COLO668 (cell line): ENCODE measurements around the gene SPCS1.
"Not testable (repeated sequence)": the region's sequence is repeated elsewhere in the genome, so short reads cannot be mapped to it uniquely, and the experiment has no call there.

ENCODE experiments used
- DNase-seq: peaks from one replicate; lab custom pipeline; 2025; ENCODE audit not compliant: unreplicated experiment; lab: John Stamatoyannopoulos, UW

Gene SPCS1

GRCh38 chr3:52705688-52706686 lies at the start of gene SPCS1, which contains the start of gene GLT8D1:
Gene SPCS1 (plus strand): TSS chr3:52706106. CDS start chr3:52706247, 141 bp downstream.
Gene GLT8D1 (minus strand): TSS chr3:52705791. CDS start chr3:52700460, 5,331 bp downstream.
- DNase-seq = peak; percentile 88

- DNase-seq = no peak
These were observed 45.9 kb upstream of the SPCS1 start for GRCh38 chr3:52660046-52660445.

GRCh38 chr3:52663098-52663497 lies 42.8 kb upstream of the SPCS1 start:
- no peak for DNase-seq

- no peak for DNase-seq
These were observed 35.0 kb upstream of the SPCS1 start for GRCh38 chr3:52670621-52671521.

GRCh38 chr3:52671676-52672075 lies 34.2 kb upstream of the SPCS1 start:
- no peak for DNase-seq

GRCh38 chr3:52676201-52676600 lies 29.7 kb upstream of the SPCS1 start:
- DNase-seq = not testable (repeated sequence)

- DNase-seq = no peak
These were observed 27.4 kb upstream of the SPCS1 start for GRCh38 chr3:52678265-52679198.

- DNase-seq = no peak
These were observed 26.7 kb upstream of the SPCS1 start for GRCh38 chr3:52679199-52679538.

GRCh38 chr3:52679811-52680210 lies 26.1 kb upstream of the SPCS1 start:
- DNase-seq = no peak

GRCh38 chr3:52681596-52681995 lies 24.3 kb upstream of the SPCS1 start:
- DNase-seq = no peak

GRCh38 chr3:52682016-52682415 lies 23.9 kb upstream of the SPCS1 start:
- DNase-seq = no peak

- DNase-seq = no peak
These were observed 22.3 kb upstream of the SPCS1 start for GRCh38 chr3:52683611-52684010.

- DNase-seq = no peak
These were observed 21.7 kb upstream of the SPCS1 start for GRCh38 chr3:52684184-52684583.

- DNase-seq = peak; percentile 92
These were observed 20.6 kb upstream of the SPCS1 start for GRCh38 chr3:52685285-52685708.

GRCh38 chr3:52685709-52686691 lies 19.9 kb upstream of the SPCS1 start, which contains the start of the genes GNL3 and PBRM1:
Gene GNL3 (plus strand): TSS chr3:52686032. CDS start chr3:52686093, 61 bp downstream.
Gene PBRM1 (minus strand): TSS chr3:52685913.
- peak; percentile 94 for DNase-seq

- DNase-seq = no peak
These were observed 17.6 kb upstream of the SPCS1 start for GRCh38 chr3:52688266-52688665.

- DNase-seq = no peak
These were observed 16.8 kb upstream of the SPCS1 start for GRCh38 chr3:52689151-52689550.

- no peak for DNase-seq
These were observed 15.3 kb upstream of the SPCS1 start for GRCh38 chr3:52690560-52690959.

GRCh38 chr3:52693071-52693470 lies 12.8 kb upstream of the SPCS1 start:
- DNase-seq = no peak
